ENCODE results near the gene COPS3.
"Not testable (repeated sequence)": the region's sequence is repeated elsewhere in the genome, so short reads cannot be mapped to it uniquely, and the experiment has no call there.

The COPS3 gene

GRCh38 chr17:17303010-17303846 lies 22.2 kb upstream of the COPS3 start, which contains the start of gene NT5M:
TSS of gene NT5M (plus strand) at chr17:17303373. CDS start at chr17:17303551, 178 bp downstream.
- peak in 1 of 2 donors; percentile 52 for DNase-seq (ENCODE audit: low read depth in 2 of 2)

GRCh38 chr17:17301659-17302058 lies 20.6 kb upstream of the COPS3 start:
- DNase-seq (ENCODE audit: low read depth in 2 of 2), result not testable (repeated sequence)

- no peak for DNase-seq (ENCODE audit: low read depth in 2 of 2)
These were observed 19.9 kb upstream of the COPS3 start for GRCh38 chr17:17300624-17301568.

- no peak for DNase-seq (ENCODE audit: low read depth in 2 of 2)
These were observed 17.1 kb upstream of the COPS3 start for GRCh38 chr17:17298108-17298507.

GRCh38 chr17:17297217-17297616 lies 16.2 kb upstream of the COPS3 start:
- DNase-seq (ENCODE audit: low read depth in 2 of 2), result no peak

- DNase-seq (ENCODE audit: low read depth in 2 of 2), result no peak
These were observed 14.1 kb upstream of the COPS3 start for GRCh38 chr17:17295141-17295540.

GRCh38 chr17:17289701-17290100 lies 8.7 kb upstream of the COPS3 start:
- DNase-seq (ENCODE audit: low read depth in 2 of 2), result no peak

- DNase-seq (ENCODE audit: low read depth in 2 of 2), result no peak
These were observed 8.0 kb upstream of the COPS3 start for GRCh38 chr17:17289086-17289485.

GRCh38 chr17:17285951-17286350 lies 4.9 kb upstream of the COPS3 start:
- no peak for DNase-seq (ENCODE audit: low read depth in 2 of 2)

GRCh38 chr17:17279316-17279715 lies 1.7 kb downstream of the COPS3 start:
- no peak for DNase-seq (ENCODE audit: low read depth in 2 of 2)

GRCh38 chr17:17277431-17277830 lies 3.6 kb downstream of the COPS3 start:
- not testable (repeated sequence) for DNase-seq (ENCODE audit: low read depth in 2 of 2)

- no peak for DNase-seq (ENCODE audit: low read depth in 2 of 2)
These were observed 5.1 kb downstream of the COPS3 start for GRCh38 chr17:17275971-17276370.

- DNase-seq (ENCODE audit: low read depth in 2 of 2), result no peak
These were observed 10.9 kb downstream of the COPS3 start for GRCh38 chr17:17269926-17270773.

- no peak for DNase-seq (ENCODE audit: low read depth in 2 of 2)
These were observed 16.6 kb downstream of the COPS3 start for GRCh38 chr17:17264430-17264829.

GRCh38 chr17:17258998-17259397 lies 22.0 kb downstream of the COPS3 start:
- DNase-seq (ENCODE audit: low read depth in 2 of 2), result no peak

- no peak for DNase-seq (ENCODE audit: low read depth in 2 of 2)
These were observed 23.0 kb downstream of the COPS3 start for GRCh38 chr17:17258011-17258410.

GRCh38 chr17:17256316-17256715 lies 24.7 kb downstream of the COPS3 start:
- no peak for DNase-seq (ENCODE audit: low read depth in 2 of 2)

GRCh38 chr17:17255689-17256088 lies 25.4 kb downstream of the COPS3 start:
- DNase-seq (ENCODE audit: low read depth in 2 of 2), result not testable (repeated sequence)

- no peak for DNase-seq (ENCODE audit: low read depth in 2 of 2)
These were observed 27.0 kb downstream of the COPS3 start for GRCh38 chr17:17254036-17254435.

GRCh38 chr17:17253406-17253805 lies 27.6 kb downstream of the COPS3 start:
- no peak for DNase-seq (ENCODE audit: low read depth in 2 of 2)

- DNase-seq (ENCODE audit: low read depth in 2 of 2), result no peak
These were observed 28.8 kb downstream of the COPS3 start for GRCh38 chr17:17252149-17252661.
